Naive B cell (primary cell): Measurements from ENCODE around the gene LDLRAD4. TPM values are rescaled to one million over a fixed set of nuclear protein-coding genes. Genes with fewer than 3 reads are reported as not detected.
"Not testable (repeated sequence)": the region's sequence is repeated elsewhere in the genome, so short reads cannot be mapped to it uniquely, and the experiment has no call there.

Experiments used
- ATAC-seq, 2 donors: fragments of 150-1000 bp; cut with Tn5 transposase; 2 replicates each; pipeline ENCODE4 v1.10.0; 2021; ENCODE audit warnings: low read depth in 2 of 2, mild to moderate bottlenecking in 2 of 2, moderate library complexity in 2 of 2
- DNase-seq: peaks from one replicate; pipeline ENCODE4 v3.0.0; 2022
- H3K27ac Mint-ChIP-seq, 6 donors: one replicate each; pipeline ENCODE4 v1.8.0; 2020 to 2022; ENCODE audit warnings: mild to moderate bottlenecking in 6 of 6, mixed read lengths in 6 of 6, moderate library complexity in 5 of 6, inconsistent platforms in 2 of 6
- H3K27me3 Mint-ChIP-seq, 3 donors: one replicate each; pipeline ENCODE4 v1.8.0; 2021 to 2022; ENCODE audit warnings: mixed read lengths in 3 of 3, mild to moderate bottlenecking in 1 of 3
- H3K36me3 Mint-ChIP-seq, 2 donors: one replicate each; pipeline ENCODE4 v1.8.0; 2020 to 2022; ENCODE audit warnings: mixed read lengths in 2 of 2, inconsistent platforms in 1 of 2, mild to moderate bottlenecking in 1 of 2
- H3K4me1 Mint-ChIP-seq, 3 donors: one replicate each; pipeline ENCODE4 v1.8.0; 2020 to 2022; ENCODE audit warnings: mixed read lengths in 3 of 3, inconsistent platforms in 1 of 3, mild to moderate bottlenecking in 1 of 3, moderate library complexity in 1 of 3
- H3K4me3 Mint-ChIP-seq, 8 donors: one replicate each; pipeline ENCODE4 v1.8.0; 2020 to 2022; ENCODE audit warnings: mild to moderate bottlenecking in 8 of 8, mixed read lengths in 8 of 8, moderate library complexity in 8 of 8, inconsistent platforms in 2 of 8
- H3K9me3 Mint-ChIP-seq, 7 donors: one replicate each; pipeline ENCODE4 v1.8.0; 2020 to 2022; ENCODE audit warnings: mixed read lengths in 7 of 7, mild to moderate bottlenecking in 5 of 7, inconsistent platforms in 2 of 7, moderate library complexity in 1 of 7
- polyA plus RNA-seq, 6 donors: library from polyadenylated mRNA; unstranded; fragments of 300-500 nt; fragmentation: Illumina TruSeq; gene quantifications; one replicate each; pipeline ENCODE4 v1.2.3, GENCODE V29; 2021; ENCODE audit warnings: low read depth in 6 of 6

LDLRAD4 gene
- polyA plus RNA-seq, 6 donors from 2014 or later: 6.4 to 16.1 (median 9.2) TPM

DNA sequence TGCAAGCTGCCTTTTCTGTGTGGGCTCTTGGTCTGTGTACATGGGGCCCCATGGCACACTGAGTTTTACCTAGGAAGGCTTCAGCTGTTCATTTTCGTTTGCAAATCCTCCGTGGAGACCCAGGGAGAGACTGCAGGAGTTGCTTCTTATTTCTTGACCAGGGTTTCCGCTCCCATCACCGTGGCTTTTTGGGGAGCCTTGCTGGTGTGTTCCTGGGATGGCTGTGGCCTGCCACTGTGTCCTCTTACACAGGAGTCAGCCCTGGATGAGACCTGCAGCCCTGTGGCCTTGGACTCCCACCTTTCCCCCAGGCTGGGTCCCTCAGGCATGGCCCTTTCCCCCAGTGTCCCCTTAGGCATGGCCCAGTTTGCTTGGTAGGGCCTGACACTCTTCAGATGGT is 370.8 kb downstream of the LDLRAD4 start:
- no peaks in the 10 kb centered on the region for H3K27me3 Mint-ChIP-seq
- H3K4me1 Mint-ChIP-seq: peaks cover 40 to 64% (median 61%) of the 10 kb centered on the region in 3 donors
- no peak overlapping the region for H3K4me3 Mint-ChIP-seq
- H3K27ac Mint-ChIP-seq: peak overlapping the region in 3 of 6 donors; percentile 2 to 89 (median 47)
- DNase-seq (no peak), ATAC-seq (no peak)
- H3K9me3 Mint-ChIP-seq: peaks cover 0 to 3% (median 0%) of the 10 kb centered on the region in 7 donors
- no peaks in the 10 kb centered on the region for H3K36me3 Mint-ChIP-seq

DNA sequence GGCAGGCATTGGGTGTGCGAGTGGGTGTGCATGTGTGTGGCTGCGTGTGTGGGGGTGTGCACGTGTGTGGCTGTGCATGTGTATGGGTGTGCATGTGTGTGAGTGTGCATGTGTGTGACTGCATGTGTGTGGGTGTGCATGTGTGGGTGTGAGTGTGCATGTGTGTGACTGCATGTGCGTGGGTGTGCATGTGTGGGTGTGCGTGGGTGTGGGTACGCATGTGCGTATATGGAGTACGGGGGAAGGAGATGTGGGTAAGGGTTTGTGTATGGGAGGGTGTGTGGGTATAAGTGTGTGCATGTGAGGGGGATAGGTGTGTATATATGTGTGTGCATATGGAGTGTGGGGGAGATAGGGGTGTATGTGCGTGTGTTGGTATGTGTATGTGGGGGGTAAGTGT is 371.4 kb downstream of the LDLRAD4 start:
- peak overlapping the region in 3 of 6 donors; percentile 4 to 89 (median 37) for H3K27ac Mint-ChIP-seq
- H3K27me3 Mint-ChIP-seq: no peaks in the 10 kb centered on the region

DNA sequence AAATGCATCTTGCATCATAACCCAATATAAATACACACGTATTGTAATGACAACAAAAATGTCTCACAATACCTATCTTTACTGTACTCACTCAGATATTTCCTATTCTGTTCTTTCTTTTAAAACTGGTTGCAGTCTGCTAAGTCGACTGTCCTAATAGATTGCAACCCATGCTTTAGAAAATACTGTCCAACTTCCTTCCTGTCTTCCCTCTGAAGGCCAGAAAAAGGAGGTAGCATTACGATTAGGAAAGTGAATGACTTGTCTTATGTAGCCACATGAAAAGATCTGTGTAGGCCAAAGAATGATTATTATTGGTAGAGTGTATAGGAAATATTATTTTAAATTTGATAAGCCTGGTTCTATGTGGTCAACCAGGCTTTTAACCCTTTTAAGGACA is 373.7 kb downstream of the LDLRAD4 start:
- H3K4me1 Mint-ChIP-seq: peaks cover 19 to 38% (median 37%) of the 10 kb centered on the region in 3 donors
- peaks cover 19 to 27% of the 10 kb centered on the region in 2 donors for H3K36me3 Mint-ChIP-seq
- no peak overlapping the region for H3K27ac Mint-ChIP-seq
- H3K27me3 Mint-ChIP-seq: no peaks in the 10 kb centered on the region
- H3K9me3 Mint-ChIP-seq: peaks cover 11 to 24% (median 22%) of the 10 kb centered on the region in 7 donors
- DNase-seq (no peak), ATAC-seq (no peak)
- no peak overlapping the region for H3K4me3 Mint-ChIP-seq

More for the DNA sequence above, 371.4 kb downstream of the LDLRAD4 start:
- Mint-ChIP-seq H3K9me3 (peaks cover 0 to 3% (median 0%) of the 10 kb centered on the region in 7 donors), H3K4me3 (no peak overlapping the region), H3K36me3 (peaks cover 0 to 4% of the 10 kb centered on the region in 2 donors), H3K4me1 (peaks cover 36 to 59% (median 58%) of the 10 kb centered on the region in 3 donors)
- ATAC-seq (no peak), DNase-seq (no peak)

DNA sequence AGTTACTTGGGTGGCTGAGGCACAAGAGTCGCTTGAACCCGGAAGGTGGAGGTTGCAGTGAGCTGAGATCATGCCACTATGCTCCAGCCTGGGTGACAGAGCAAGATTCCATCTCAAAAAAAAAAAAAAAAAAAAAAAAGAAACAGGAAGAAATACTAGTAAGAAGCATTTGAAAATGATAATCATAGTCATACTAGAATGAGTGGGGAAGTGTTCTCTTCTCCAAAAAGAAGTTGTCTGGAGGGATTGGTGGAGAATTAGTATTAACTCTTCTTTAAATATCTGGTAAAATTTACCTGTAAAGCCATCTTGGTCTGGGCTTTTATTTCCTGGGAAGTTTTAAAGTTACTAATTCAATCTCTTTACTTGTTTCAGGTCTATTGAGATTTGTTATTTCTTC is 376.0 kb downstream of the LDLRAD4 start:
- Mint-ChIP-seq H3K27me3 (no peaks in the 10 kb centered on the region), H3K27ac (no peak overlapping the region), H3K9me3 (peaks cover 17 to 41% (median 38%) of the 10 kb centered on the region in 7 donors), H3K36me3 (peaks cover 31 to 34% of the 10 kb centered on the region in 2 donors), H3K4me1 (peaks cover 14 to 26% (median 22%) of the 10 kb centered on the region in 3 donors), H3K4me3 (no peak overlapping the region)
- ATAC-seq (no peak), DNase-seq (no peak)

DNA sequence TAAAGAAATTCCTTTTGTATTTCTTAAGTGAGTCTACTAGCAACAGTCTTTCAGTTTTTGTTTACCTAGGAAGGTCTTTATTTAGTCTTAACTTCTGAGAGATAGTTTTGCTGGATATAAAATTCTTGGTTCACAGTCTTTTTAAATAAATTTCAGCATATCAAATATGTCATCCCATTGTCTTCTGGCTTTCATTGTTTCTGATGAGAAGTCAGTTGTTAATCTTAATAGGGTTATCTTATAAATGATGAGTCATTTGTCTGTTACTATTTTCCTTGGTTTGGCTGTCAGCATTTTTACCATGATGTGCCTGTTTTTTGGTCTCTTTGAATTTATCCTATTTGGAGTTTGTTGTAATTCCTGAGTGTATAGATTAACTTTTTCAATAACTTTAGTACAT is 378.5 kb downstream of the LDLRAD4 start:
- H3K4me3 Mint-ChIP-seq: no peak overlapping the region
- H3K9me3 Mint-ChIP-seq: peaks cover 17 to 41% (median 39%) of the 10 kb centered on the region in 7 donors
- H3K27me3 Mint-ChIP-seq: no peaks in the 10 kb centered on the region
- peaks cover 31 to 34% of the 10 kb centered on the region in 2 donors for H3K36me3 Mint-ChIP-seq
- H3K27ac Mint-ChIP-seq: peak overlapping the region in 2 of 6 donors; percentile 1 to 14
- ATAC-seq (no peak), DNase-seq (no peak)
- H3K4me1 Mint-ChIP-seq: peaks cover 4 to 19% (median 9%) of the 10 kb centered on the region in 3 donors

DNA sequence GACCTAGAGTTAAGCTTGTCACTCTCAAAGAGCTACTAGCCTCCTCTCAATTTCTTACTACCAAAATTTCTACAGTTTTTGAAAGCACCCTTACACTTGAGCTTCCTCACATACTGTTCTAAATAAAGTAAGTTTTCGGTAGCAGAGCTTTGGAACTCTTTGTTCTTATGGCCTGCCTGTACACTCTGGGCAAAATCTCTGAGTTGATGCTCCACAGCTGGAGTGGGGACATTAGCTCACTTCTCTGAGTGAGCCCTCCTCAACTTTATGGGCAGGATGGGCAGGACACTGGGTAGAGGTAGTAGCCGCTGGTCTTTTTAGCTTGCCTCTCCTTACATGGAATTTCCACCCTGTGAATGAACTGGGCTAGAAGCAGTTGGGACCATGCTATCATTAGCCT is 380.0 kb downstream of the LDLRAD4 start:
- Mint-ChIP-seq H3K27me3 (no peaks in the 10 kb centered on the region), H3K27ac (no peak overlapping the region), H3K4me3 (no peak overlapping the region), H3K9me3 (peaks cover 17 to 41% (median 39%) of the 10 kb centered on the region in 7 donors), H3K4me1 (peaks cover 4 to 19% (median 7%) of the 10 kb centered on the region in 3 donors), H3K36me3 (peaks cover 31 to 34% of the 10 kb centered on the region in 2 donors)
- DNase-seq (no peak), ATAC-seq (no peak)

DNA sequence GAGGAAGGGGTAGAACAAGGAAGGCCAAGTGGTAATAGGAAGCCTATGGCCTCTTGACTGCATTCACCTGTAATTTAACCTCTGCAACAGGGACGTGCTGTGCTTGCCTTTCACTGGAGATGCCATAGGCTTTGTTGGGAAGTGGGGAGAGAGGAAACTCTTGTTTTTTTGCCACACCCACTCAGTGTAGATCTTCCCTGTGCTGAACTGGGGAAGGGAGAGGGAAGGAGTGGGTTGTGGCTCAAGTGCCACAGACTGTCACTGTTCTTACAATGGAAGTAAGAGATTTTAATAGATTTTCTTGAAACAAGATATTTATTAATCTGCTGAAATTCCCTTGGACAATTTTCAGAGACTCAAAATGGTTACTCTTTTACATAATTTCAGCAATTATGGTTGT is 380.5 kb downstream of the LDLRAD4 start:
- peak overlapping the region in 1 of 8 donors; percentile 13 for H3K4me3 Mint-ChIP-seq
- DNase-seq: no peak
- ATAC-seq: no peak
- peak overlapping the region in 1 of 6 donors; percentile 36 for H3K27ac Mint-ChIP-seq
- peaks cover 17 to 41% (median 39%) of the 10 kb centered on the region in 7 donors for H3K9me3 Mint-ChIP-seq
- peaks cover under 1 to 14% (median 2%) of the 10 kb centered on the region in 3 donors for H3K4me1 Mint-ChIP-seq
- no peaks in the 10 kb centered on the region for H3K27me3 Mint-ChIP-seq
- peaks cover 31 to 34% of the 10 kb centered on the region in 2 donors for H3K36me3 Mint-ChIP-seq

DNA sequence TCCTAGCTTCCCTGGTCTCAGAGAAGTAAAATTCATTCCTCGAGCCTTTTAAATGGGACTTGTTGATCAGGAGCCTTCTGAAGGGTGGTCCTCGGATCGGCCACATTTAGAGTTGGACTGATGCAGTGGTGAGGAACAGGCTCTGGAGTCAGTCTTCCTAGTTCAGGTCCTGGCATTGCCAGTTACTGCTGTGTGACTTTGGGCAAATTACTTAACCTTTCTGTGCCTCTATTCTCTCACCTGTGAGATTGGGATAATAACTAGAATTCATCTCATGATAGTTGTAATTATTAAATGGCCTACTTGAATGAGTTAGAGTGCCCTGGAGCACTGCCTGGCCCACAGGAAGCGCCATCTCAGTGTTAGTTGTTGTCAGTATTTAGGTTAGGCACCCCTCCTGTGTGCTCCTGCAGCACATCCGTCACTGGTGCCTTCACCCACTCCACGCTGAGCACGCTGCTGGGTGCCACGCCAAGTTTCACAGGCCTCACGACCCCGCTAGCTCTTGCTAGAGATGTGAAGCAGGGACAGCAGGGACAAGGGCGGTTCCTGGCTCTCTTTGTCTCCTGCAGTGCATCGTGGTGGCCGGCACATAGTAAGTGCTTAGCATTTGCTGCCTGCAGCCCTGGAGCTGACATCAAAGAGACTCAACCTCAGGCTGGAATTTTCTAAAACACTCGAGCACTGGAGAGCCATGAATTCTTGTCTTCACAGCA is 384.9 kb downstream of the LDLRAD4 start:
- Mint-ChIP-seq H3K4me1 (peaks cover 0 to 16% (median 0%) of the 10 kb centered on the region in 3 donors), H3K27me3 (no peaks in the 10 kb centered on the region), H3K27ac (peak overlapping the region in 1 of 6 donors; percentile 22)

DNA sequence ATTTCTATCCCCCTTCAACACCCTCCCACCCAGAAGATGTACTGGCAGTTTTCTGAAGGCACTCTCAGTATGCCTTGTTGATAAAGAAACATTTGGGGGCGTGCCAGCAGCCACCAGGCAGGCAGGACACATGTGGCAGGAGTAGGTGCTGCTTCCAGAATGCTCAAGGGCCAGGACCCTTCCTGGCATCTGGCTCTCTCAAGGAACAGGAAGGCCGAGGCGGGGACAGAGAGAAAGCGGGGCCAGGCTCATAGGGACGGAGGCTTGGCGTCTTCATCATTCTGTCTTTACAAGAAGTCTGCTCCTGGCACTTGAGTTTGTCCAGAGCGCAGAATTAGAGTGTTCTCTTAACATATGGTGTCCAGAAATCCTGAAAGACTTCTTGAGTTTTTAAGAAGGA is 386.2 kb downstream of the LDLRAD4 start:
- Mint-ChIP-seq H3K4me3 (no peak overlapping the region), H3K9me3 (peaks cover 0 to 5% (median 0%) of the 10 kb centered on the region in 7 donors), H3K27me3 (no peaks in the 10 kb centered on the region), H3K4me1 (peaks cover 8 to 24% (median 13%) of the 10 kb centered on the region in 3 donors), H3K36me3 (no peaks in the 10 kb centered on the region), H3K27ac (no peak overlapping the region)
- ATAC-seq (no peak), DNase-seq (no peak)

More for the DNA sequence above, 384.9 kb downstream of the LDLRAD4 start:
- ATAC-seq (no peak), DNase-seq (no peak)
- no peak overlapping the region for H3K4me3 Mint-ChIP-seq
- H3K36me3 Mint-ChIP-seq: peaks cover 0 to 4% of the 10 kb centered on the region in 2 donors
- H3K9me3 Mint-ChIP-seq: peaks cover 0 to 11% (median 6%) of the 10 kb centered on the region in 7 donors

DNA sequence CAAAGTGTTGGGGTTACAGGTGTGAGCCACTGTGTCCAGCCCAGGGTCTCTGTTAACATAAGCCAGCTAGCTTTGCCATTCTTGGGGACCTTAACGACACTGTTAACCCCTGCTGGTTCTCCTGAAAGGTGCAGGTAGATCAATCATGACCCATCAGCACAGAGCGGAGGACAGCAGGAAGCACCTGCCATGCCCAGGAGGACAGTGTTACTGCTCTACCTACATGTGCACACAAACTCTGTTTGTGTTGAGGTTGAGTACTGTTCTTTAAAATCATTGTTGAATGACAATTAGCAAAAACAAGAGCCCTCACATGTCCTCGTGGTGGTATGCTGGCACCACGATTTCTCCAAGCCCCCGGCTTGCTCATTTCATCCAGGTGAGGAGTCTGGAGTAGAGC is 386.9 kb downstream of the LDLRAD4 start:
- Mint-ChIP-seq H3K36me3 (no peaks in the 10 kb centered on the region), H3K9me3 (peaks cover 0 to 5% (median 0%) of the 10 kb centered on the region in 7 donors), H3K4me1 (peaks cover 8 to 26% (median 13%) of the 10 kb centered on the region in 3 donors), H3K27ac (peak overlapping the region in 1 of 6 donors; percentile 47), H3K4me3 (no peak overlapping the region), H3K27me3 (no peaks in the 10 kb centered on the region)
- DNase-seq (no peak), ATAC-seq (no peak)

DNA sequence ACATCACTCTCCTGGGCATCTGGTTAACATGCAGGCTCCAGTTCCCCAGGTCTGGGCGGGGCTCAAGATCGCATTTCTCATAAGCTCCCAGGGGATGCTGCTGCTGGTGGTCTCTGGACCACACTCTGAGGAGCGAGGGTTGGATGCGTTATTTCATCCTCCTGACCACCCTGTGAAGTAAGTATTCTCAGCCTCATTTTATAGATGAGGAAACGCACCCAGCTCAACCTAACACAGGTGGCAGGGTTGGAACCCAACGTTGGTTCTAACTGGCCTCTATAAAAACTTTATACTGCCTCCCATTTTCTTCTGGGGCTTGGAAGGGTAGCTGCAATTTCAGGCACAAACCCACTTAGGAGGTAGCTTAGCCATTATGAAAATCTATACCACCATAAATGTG is 387.3 kb downstream of the LDLRAD4 start:
- Mint-ChIP-seq H3K27ac (no peak overlapping the region), H3K9me3 (peaks cover 0 to 5% (median 0%) of the 10 kb centered on the region in 7 donors), H3K27me3 (no peaks in the 10 kb centered on the region), H3K36me3 (no peaks in the 10 kb centered on the region), H3K4me1 (peaks cover 12 to 29% (median 15%) of the 10 kb centered on the region in 3 donors), H3K4me3 (no peak overlapping the region)
- ATAC-seq: no peak
- no peak for DNase-seq

DNA sequence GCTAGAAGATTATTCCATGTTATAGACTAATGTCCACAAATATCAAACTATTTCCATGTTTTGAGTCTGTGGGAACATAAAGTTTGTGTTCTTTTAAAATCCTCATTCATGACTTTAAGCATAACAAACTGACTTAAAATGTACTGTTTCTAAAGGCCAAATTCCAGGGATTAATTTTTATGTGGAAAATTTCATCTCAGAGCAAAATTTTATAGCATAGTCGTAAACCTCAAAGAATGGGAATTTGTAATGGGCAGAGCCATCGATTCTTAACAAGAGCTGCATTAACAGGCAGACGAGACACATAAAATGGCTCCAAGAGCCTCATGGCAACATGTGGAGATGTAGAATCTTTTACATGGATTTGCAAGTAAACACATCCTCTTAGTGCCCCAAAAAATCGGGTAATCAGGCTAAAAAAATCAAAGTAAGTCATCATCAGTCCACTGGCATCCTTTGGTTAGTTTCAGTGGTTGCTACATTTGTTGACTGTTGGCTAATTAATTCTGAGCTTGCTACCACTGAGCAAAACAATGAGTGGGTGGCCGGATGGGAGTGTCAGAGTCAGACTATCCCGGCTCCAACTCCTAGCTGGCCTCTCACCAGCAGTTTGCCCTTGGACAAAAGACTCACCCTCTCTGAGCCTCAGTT is 388.2 kb downstream of the LDLRAD4 start:
- ATAC-seq (no peak), DNase-seq (no peak)
- Mint-ChIP-seq H3K9me3 (peaks cover 0 to 5% (median 0%) of the 10 kb centered on the region in 7 donors), H3K4me3 (no peak overlapping the region), H3K4me1 (peaks cover 20 to 31% (median 24%) of the 10 kb centered on the region in 3 donors), H3K27me3 (no peaks in the 10 kb centered on the region), H3K27ac (peak overlapping the region in 1 of 6 donors; percentile 60), H3K36me3 (no peaks in the 10 kb centered on the region)

DNA sequence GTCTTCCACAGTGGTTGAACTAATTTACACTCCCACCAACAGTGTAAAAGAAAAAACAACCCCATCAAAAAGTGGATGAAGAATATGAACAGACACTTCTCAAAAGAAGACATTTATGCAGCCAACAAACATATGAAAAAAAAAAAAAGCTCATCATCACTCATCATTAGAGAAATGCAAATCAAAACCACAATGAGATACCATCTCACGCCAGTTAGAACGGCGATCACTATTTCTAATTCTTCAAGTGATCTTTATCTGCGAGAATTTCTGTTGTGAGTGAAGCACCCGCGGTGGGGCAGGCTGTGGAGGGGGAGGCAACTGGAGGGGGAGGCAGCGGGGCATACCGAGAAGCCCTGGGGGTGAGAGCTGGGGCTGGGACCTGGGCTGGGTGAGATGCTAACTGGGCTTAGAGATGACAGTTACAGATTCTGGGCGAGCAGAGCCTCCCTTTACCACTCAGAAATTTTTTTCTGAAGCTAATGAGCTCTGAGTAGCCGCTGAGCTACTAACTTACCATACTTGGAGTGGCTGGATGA is 389.5 kb downstream of the LDLRAD4 start:
- not testable (repeated sequence) for H3K27me3 Mint-ChIP-seq, H3K9me3 Mint-ChIP-seq, H3K36me3 Mint-ChIP-seq, H3K4me3 Mint-ChIP-seq
- peaks cover 32 to 45% (median 37%) of the 10 kb centered on the region in 3 donors for H3K4me1 Mint-ChIP-seq
- DNase-seq: peak; percentile 53
- peak in 1 of 2 donors; percentile 3 for ATAC-seq
- peak overlapping the region; percentile 46 to 100 (median 78) for H3K27ac Mint-ChIP-seq
